ENCODE measurements around the gene ZBTB21. TPM values are rescaled to one million over a fixed set of nuclear protein-coding genes. Genes with fewer than 3 reads are reported as not detected.

The ZBTB21 gene
- total and polyA plus RNA-seq, 9 of the 15 experiments (the other 6 are each of a cell fraction or from before 2014, with no cell fraction given): 2.2 to 15.2 (median 8.7) TPM

DNA sequence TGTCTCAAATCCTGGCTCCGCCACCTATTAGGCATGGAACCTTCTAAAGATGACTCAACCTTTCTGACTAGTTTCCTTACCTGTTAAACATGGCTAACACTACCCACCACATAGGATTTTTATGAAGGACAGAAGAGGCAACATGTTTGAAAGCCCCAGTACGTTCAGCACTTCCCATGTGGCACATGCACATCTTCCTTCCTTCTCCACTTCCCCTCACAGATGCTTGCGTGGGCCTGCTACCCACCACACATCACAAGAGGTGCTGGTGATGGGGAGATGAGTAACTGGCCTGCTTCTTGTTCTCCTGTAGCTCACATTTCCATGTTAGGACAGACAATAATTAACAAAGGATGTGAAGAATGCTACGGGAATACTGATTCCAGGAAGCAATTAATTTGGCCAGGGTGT, 7.1 kb downstream of the ZBTB21 start:
- no peaks in the 10 kb centered on the region for H3K9me3 ChIP-seq (replicated peaks; ENCODE audit: control insufficient read depth, insufficient read depth, low read depth, low read length)
- ChIA-PET POLR2A (interaction anchor here (0.6 to 0.7 kb wide), 2 partner anchors 32 to 882 kb away, joined by 3 read pairs; no protein-coding TSS in a partner anchor), CTCF (ENCODE audit: low intra/inter-chr PET ratio) (no interaction called here)
- peaks cover 14% of the 10 kb centered on the region; the same call in 1 of the 2 replicates for H4K20me1 ChIP-seq (replicated peaks; ENCODE audit: control insufficient read depth, insufficient read depth, low read length)
- no peak overlapping the region for H2AFZ ChIP-seq (ENCODE audit: low read depth, low read length)
- H3K9ac ChIP-seq (ENCODE audit: insufficient read depth in 1 of 2, low read depth in 2 of 2, low read length in 2 of 2): no peak overlapping the region
- peaks cover 48% of the 10 kb centered on the region for H3K36me3 ChIP-seq (ENCODE audit: control insufficient read depth, insufficient read depth, low read length)
- TF ChIP-seq NR2C1 (IDR thresholded peaks at IDR 0.05): no peak
- TF ChIP-seq NR2C1 (tag; IDR thresholded peaks at IDR 0.05): no peak
- 0 out of 2 replicates have a peak, but pooled peaks have one; percentile 10 for TF ChIP-seq SPI1 (IDR thresholded peaks at IDR 0.05; ENCODE audit: borderline replicate concordance, low read depth, low read length)
- peaks cover 3% of the 10 kb centered on the region for H3K9me1 ChIP-seq (ENCODE audit: control insufficient read depth, insufficient read depth, low read length)
- no peak overlapping the region for H3K27ac ChIP-seq (ENCODE audit: extremely low read depth, low read depth, low read length)
- in situ Hi-C loops (cut with MboI) (no loop called here), intact Hi-C loops (cut with micrococcal nuclease) (no loop called here)
- no peak for FAIRE-seq
- no peak overlapping the region for H3K4me2 ChIP-seq (ENCODE audit: insufficient read depth, low read length)
- H3K79me2 ChIP-seq (ENCODE audit: control insufficient read depth, insufficient read depth, low read length): peaks cover 37% of the 10 kb centered on the region
- no peak overlapping the region for H3K4me3 ChIP-seq
- H3K27me3 ChIP-seq (ENCODE audit: control insufficient read depth in 2 of 2, insufficient read depth in 2 of 2, low read length in 2 of 2): no peaks in the 10 kb centered on the region
- ATAC-seq: no peak
- H3K4me1 ChIP-seq (replicated peaks in 1 of 2; ENCODE audit: control insufficient read depth in 2 of 2, insufficient read depth in 2 of 2, low read length in 2 of 2): peaks cover 0 to 14% of the 10 kb centered on the region in 2 experiments; a peak in 4 of 5 replicates
- WGBS (ENCODE audit: insufficient coverage, low coverage, missing lambda C conversion rate): 80% methylated on average over 4 of the region's 4 CpGs
- no TSS peak for BruUV-seq (replicated peaks)
- DNase-seq (ENCODE audit: extremely low read depth in 1 of 4, low spot score in 3 of 4): no peak

DNA sequence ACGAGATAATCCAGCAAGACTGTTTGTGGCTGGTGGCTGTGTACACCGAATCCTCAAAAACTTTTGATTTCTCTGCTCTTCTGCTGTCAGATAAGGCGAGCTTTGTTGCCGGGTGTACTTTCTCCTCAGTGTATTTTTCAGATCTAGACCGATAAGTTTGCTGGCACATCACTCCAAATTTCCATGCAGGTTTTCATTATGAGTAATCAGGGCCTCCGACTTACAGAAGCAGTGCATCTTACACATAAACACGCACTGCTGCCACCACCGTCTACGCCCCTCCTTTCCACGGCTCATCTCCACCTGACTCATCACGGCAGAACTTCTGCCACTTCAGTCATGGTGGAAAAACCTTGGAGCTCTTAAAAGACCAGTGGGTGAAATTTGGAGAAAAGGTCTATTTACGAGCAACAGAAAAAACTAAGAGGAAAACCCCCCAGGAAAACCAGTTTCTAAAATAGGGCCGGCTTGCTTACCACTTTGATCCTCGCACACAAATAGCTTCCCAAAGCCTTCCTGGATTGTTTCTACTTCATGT, 7.7 kb downstream of the ZBTB21 start:
- Histone ChIP-seq H3K27me3 (ENCODE audit: control insufficient read depth in 2 of 2, insufficient read depth in 2 of 2, low read length in 2 of 2) (no peaks in the 10 kb centered on the region), H3K9me3 (replicated peaks; ENCODE audit: control insufficient read depth, insufficient read depth, low read depth, low read length) (no peaks in the 10 kb centered on the region), H4K20me1 (replicated peaks; ENCODE audit: control insufficient read depth, insufficient read depth, low read length) (peaks cover 14% of the 10 kb centered on the region; the same call in 1 of the 2 replicates), H3K9me1 (ENCODE audit: control insufficient read depth, insufficient read depth, low read length) (peaks cover 3% of the 10 kb centered on the region), H2AFZ (ENCODE audit: low read depth, low read length) (no peak overlapping the region), H3K79me2 (ENCODE audit: control insufficient read depth, insufficient read depth, low read length) (peaks cover 31% of the 10 kb centered on the region), H3K4me1 (replicated peaks in 1 of 2; ENCODE audit: control insufficient read depth in 2 of 2, insufficient read depth in 2 of 2, low read length in 2 of 2) (peaks cover 0 to 14% of the 10 kb centered on the region in 2 experiments; a peak in 4 of 5 replicates), H3K9ac (ENCODE audit: insufficient read depth in 1 of 2, low read depth in 2 of 2, low read length in 2 of 2) (no peak overlapping the region), H3K27ac (ENCODE audit: extremely low read depth, low read depth, low read length) (no peak overlapping the region), H3K4me3 (no peak overlapping the region), H3K4me2 (ENCODE audit: insufficient read depth, low read length) (no peak overlapping the region), H3K36me3 (ENCODE audit: control insufficient read depth, insufficient read depth, low read length) (peaks cover 47% of the 10 kb centered on the region)
- ChIA-PET POLR2A (interaction anchor here (0.6 to 1.0 kb wide), 4 partner anchors 22 to 883 kb away, joined by 3 read pairs; no protein-coding TSS in a partner anchor), CTCF (ENCODE audit: low intra/inter-chr PET ratio) (no interaction called here)
- no peak for DNase-seq (ENCODE audit: extremely low read depth in 1 of 4, low spot score in 3 of 4)
- WGBS (ENCODE audit: insufficient coverage, low coverage, missing lambda C conversion rate): 64% methylated on average over 14 of the region's 14 CpGs
- ATAC-seq: no peak
- intact Hi-C loops (cut with micrococcal nuclease): no loop called here
- FAIRE-seq: no peak
- in situ Hi-C loops (cut with MboI): no loop called here
- no TSS peak for BruUV-seq (replicated peaks)
- TF ChIP-seq HLTF (IDR thresholded peaks at IDR 0.05): no peak
- no peak for TF ChIP-seq SMARCC2 (IDR thresholded peaks at IDR 0.05; ENCODE audit: low read depth)
- no peak for TF ChIP-seq RBM25 (IDR thresholded peaks at IDR 0.05; ENCODE audit: low read depth, low read length, severe bottlenecking)
- TF ChIP-seq RBM34 (IDR thresholded peaks at IDR 0.05; ENCODE audit: borderline replicate concordance, insufficient read depth, low read length): no peak
- TF ChIP-seq CBX1 (IDR thresholded peaks at IDR 0.05; ENCODE audit: low read depth): no peak
- TF ChIP-seq, protein P1, sequence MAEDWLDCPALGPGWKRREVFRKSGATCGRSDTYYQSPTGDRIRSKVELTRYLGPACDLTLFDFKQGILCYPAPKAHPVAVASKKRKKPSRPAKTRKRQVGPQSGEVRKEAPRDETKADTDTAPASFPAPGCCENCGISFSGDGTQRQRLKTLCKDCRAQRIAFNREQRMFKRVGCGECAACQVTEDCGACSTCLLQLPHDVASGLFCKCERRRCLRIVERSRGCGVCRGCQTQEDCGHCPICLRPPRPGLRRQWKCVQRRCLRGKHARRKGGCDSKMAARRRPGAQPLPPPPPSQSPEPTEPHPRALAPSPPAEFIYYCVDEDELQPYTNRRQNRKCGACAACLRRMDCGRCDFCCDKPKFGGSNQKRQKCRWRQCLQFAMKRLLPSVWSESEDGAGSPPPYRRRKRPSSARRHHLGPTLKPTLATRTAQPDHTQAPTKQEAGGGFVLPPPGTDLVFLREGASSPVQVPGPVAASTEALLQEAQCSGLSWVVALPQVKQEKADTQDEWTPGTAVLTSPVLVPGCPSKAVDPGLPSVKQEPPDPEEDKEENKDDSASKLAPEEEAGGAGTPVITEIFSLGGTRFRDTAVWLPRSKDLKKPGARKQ (CRISPR knock-in tag; IDR thresholded peaks at IDR 0.05): no peak
- TF ChIP-seq, protein P2, sequence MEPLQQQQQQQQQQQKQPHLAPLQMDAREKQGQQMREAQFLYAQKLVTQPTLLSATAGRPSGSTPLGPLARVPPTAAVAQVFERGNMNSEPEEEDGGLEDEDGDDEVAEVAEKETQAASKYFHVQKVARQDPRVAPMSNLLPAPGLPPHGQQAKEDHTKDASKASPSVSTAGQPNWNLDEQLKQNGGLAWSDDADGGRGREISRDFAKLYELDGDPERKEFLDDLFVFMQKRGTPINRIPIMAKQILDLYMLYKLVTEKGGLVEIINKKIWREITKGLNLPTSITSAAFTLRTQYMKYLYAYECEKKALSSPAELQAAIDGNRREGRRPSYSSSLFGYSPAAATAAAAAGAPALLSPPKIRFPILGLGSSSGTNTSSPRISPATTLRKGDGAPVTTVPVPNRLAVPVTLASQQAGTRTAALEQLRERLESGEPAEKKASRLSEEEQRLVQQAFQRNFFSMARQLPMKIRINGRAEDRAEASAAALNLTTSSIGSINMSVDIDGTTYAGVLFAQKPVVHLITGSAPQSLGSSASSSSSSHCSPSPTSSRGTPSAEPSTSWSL (CRISPR knock-in tag; IDR thresholded peaks at IDR 0.05; ENCODE audit: borderline replicate concordance): no peak
- TF ChIP-seq RUNX1 (IDR thresholded peaks at IDR 0.05; ENCODE audit: low read depth): no peak

Data from K562 (cell line).